SH-SY5Y (cell line): Measurements from ENCODE around the gene TPSD1.

Experiments
- GATA2 ChIP-seq: IDR thresholded peaks from 2 replicates; pipeline ENCODE4 v1.6.1; 2011; ENCODE audit warnings: mild to moderate bottlenecking, low read depth, low read length
- GATA3 ChIP-seq: IDR thresholded peaks from 2 replicates; pipeline ENCODE4 v1.6.1; 2011; ENCODE audit warnings: low read depth, mild to moderate bottlenecking, low read length, moderate library complexity

DNA sequence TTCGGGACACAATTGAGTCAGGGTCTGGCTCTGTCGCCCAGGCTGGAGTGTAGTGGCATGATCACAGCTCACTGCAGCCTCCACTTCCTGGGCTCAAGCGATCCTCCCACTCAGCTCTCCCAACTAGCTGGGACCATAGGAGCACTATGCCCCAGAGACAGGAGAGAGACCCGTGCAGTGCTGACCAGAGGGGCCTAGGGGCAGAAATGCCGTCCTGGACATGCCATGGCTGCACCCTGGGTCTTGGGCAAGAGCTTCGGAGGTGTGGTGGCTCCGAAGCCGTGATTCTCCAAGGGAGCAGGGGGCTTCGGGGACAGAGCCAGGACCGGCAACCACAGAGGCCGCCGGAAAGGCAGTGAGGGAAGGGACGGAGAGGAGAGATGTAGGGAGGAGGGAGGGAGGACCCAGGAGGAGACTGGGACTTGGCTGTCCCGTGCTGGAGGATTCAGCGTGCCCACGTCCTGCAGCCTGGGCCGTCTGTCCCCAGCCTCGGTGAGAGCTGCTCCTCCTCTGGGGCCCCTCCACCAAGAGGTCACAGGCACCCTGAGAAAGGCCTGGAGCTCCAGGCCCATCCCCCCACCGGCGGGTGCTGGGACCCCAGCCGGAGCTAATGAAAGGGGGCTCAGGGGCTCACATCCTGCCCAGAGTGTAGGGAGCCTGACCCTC, 21.9 kb downstream of the TPSD1 start:
- TF ChIP-seq GATA2 = no peak
- TF ChIP-seq GATA3 = no peak
